Measurements from ENCODE around the gene EIF2AK3.
"Not testable (repeated sequence)": the region's sequence is repeated elsewhere in the genome, so short reads cannot be mapped to it uniquely, and the experiment has no call there.

EIF2AK3 gene

DNA sequence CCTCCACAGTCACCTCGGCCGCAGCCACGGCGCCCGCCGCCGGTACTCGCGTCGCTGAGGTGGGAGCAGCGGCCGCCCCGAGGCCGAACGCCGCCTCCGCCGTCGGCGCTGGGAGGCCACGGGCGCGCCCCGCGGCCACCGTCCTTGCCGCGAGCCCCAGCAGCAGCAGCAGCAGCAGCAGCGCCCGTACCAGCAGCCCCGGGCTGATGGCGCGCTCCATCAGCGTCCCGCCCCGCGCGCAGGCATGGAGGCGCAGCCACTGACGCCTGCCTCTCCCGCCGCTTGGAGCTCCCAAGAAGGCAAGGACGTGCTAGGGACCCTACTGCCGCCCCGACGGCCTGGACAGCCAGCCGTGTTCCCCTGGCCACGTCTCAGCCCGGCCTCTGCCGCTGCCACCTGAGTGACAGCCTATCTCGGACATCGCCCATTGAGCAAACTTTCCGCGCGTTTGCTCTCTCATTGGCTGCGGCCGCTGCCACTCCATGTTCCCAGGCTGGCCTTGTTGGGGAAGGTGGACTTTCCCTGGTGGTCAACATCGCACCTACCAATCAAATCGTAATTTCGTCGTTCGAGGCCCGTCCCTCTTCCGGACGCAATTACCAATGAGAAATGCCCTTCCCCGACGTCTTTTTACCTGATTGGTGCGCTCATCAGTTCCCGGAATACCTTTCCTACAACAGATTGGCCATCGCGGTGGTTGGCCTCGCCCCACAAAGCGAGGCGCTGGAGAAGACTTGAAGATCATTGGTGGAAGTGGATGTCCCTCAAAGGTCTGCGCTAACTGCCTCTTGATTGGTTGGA, at the start of gene EIF2AK3:
TSS of gene EIF2AK3 (minus strand) at position 410 of the 801 bp plus-strand sequence. CDS start at position 220, 190 bp downstream.
- peak; percentile 95 for FAIRE-seq
- DNase-seq (ENCODE audit: low spot score) = peak; percentile 100

GRCh38 chr2:88673363-88673762, 46.1 kb upstream of the EIF2AK3 start:
- DNase-seq (ENCODE audit: low spot score) = no peak
- no peak for FAIRE-seq

GRCh38 chr2:88671786-88672427, 44.6 kb upstream of the EIF2AK3 start:
- DNase-seq (ENCODE audit: low spot score) (peak; percentile 67), FAIRE-seq (peak; percentile 28)

- DNase-seq (ENCODE audit: low spot score) = no peak
- FAIRE-seq = no peak
Measured at GRCh38 chr2:88669482-88670214, 42.4 kb upstream of the EIF2AK3 start.

DNA sequence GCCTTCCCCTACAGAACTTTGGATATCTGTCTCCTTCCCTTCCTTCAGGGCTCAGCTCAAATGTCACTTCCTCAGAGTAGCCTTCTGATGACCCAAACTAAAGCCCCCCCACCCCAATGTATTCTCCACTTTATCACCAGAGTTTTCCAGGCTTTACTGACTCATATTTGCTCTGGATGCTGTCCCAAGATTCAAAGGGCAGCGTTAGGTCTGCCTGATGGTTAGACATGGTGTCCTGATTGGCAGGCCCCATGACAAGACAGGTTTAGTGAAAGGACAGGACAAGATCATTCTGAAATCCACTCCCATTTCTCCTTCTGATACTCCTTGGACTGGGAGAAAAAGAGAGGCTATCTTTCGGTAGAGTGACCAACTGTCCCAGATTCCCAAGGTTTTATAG, 41.6 kb upstream of the EIF2AK3 start:
- no peak for DNase-seq (ENCODE audit: low spot score)
- FAIRE-seq = no peak

- DNase-seq (ENCODE audit: low spot score) (no peak), FAIRE-seq (no peak)
Measured at GRCh38 chr2:88667219-88667618, 40.0 kb upstream of the EIF2AK3 start.

GRCh38 chr2:88666576-88666975, 39.3 kb upstream of the EIF2AK3 start:
- DNase-seq (ENCODE audit: low spot score) (no peak), FAIRE-seq (no peak)

DNA sequence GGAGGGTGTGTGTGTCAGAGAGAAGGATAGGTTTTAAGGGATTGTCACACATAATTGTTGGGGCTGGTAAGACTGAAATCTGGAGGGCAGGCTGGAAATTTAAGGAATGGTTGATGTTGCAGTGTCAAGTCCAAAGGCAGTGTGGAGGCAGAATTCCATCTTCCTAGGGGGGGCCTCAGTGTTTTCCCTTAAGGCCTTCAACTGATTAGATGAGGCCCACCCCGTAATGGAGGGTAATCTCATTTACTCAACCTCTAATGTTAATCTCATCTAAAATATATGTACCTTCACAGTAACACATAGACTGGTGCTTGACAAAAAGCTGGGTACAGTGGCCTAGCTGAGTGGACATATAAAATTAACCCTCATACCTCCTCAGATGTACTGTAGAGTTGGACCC, 33.4 kb upstream of the EIF2AK3 start:
- FAIRE-seq = no peak

DNA sequence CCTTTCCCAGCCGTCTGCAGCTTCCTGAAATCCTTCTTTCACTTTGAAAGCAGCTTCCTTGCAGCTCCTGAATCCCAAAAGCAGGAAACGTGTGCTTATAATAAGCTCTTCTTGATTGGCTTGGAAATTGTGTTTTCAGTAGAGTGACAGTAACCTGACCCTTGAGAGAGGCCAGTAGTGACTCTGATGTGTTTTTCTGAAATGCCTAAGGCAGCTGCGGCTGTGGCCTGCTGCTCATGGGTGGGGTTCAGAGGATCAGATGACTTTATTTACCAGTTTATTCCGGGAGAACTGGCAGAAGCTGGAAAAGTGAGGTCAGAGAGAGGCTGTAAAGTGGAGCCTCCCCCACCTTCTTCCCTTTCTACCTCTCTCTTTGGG, 32.3 kb upstream of the EIF2AK3 start:
- no peak for FAIRE-seq
- DNase-seq (ENCODE audit: low spot score) = no peak

More for the DNA sequence above, 33.4 kb upstream of the EIF2AK3 start:
- DNase-seq (ENCODE audit: low spot score) = no peak

- no peak for FAIRE-seq
Measured at GRCh38 chr2:88658881-88659537, 31.7 kb upstream of the EIF2AK3 start.

DNA sequence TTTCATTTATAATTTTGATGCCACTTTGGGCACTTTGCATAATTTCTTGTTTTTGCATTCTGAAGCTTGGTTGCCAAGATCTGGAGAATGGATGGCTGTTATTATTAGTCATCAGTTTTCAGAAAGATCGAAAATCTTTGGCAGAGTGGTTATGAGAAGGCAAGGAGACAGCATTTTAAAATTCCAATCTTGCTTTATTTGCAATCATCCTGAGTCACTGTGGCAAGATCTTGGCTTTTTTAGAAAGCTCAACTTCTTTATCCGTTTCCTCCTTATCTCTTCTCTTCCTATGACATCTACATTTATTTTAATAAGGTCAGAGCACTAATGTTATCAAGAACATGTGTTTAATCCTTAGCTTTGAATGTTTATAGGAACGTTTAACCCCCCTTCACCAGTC, 31.1 kb upstream of the EIF2AK3 start:
- DNase-seq (ENCODE audit: low spot score) (no peak), FAIRE-seq (no peak)

More at GRCh38 chr2:88658881-88659537, 31.7 kb upstream of the EIF2AK3 start:
- DNase-seq (ENCODE audit: low spot score) = no peak

GRCh38 chr2:88657131-88657530, 29.9 kb upstream of the EIF2AK3 start:
- DNase-seq (ENCODE audit: low spot score) (no peak), FAIRE-seq (no peak)

- DNase-seq (ENCODE audit: low spot score) = no peak
- no peak for FAIRE-seq
Measured at GRCh38 chr2:88656690-88657089, 29.4 kb upstream of the EIF2AK3 start.

DNA sequence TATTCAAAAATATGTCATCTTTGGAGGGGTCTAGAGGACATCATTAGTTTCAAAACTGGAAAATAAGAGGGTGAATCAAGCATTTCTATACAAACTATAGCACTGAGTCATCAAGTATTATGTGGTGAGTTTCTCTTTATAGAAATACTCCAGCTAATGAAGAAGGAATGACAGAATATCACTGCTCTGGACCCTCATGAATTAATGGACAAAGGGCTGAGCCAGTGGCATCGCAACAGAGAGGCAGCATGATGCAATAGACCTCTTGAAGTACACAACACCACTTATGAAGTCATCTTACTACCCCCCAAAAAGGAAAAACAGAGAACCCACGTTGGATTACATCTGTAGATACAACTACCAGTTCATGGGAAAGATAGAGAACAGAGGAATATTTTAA, 27.4 kb upstream of the EIF2AK3 start:
- no peak for FAIRE-seq
- DNase-seq (ENCODE audit: low spot score) = no peak

GRCh38 chr2:88651646-88652045, 24.4 kb upstream of the EIF2AK3 start:
- FAIRE-seq = no peak

GRCh38 chr2:88645291-88645882, 18.1 kb upstream of the EIF2AK3 start:
- DNase-seq (ENCODE audit: low spot score); FAIRE-seq: not testable (repeated sequence)

More at GRCh38 chr2:88651646-88652045, 24.4 kb upstream of the EIF2AK3 start:
- no peak for DNase-seq (ENCODE audit: low spot score)

DNA sequence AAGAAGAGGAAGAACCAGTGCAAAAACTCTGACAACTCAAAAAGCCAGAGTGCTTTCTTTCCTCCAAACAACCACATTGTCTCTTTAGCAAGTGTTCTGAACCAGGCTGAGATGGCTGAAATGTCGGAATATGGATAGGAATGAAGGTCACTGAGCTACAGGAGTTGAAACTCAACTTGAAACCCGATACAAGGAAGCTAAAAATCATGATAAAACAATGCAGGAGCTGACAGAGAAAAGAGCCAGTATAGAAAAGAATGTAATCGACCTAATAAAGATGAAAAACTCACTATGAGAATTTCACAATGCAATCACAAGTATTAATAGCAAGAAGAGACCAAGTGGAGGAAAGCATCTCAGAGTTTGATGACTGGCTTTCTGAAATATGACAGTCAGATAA, 15.0 kb upstream of the EIF2AK3 start:
- DNase-seq (ENCODE audit: low spot score) (no peak), FAIRE-seq (no peak)

DNA sequence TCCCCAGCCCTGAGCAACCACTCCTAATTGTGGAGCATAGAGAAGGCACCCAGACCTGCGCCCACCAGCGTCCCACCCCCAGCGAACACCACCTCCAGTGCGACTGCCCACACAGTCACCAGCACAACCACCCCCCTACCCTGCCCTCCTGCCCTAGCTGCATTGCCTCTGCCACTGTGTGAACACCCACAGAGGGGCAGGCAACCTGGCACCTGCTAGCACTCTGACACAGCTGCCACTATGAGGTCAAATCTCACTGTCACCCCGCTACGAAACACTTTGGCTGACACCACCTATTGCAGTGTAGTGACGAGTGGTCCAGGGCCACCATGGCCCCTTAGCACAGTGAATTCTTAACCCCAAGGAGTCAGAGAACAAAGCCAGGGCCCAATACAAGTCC, 14.1 kb upstream of the EIF2AK3 start:
- DNase-seq (ENCODE audit: low spot score) (no peak), FAIRE-seq (no peak)

DNA sequence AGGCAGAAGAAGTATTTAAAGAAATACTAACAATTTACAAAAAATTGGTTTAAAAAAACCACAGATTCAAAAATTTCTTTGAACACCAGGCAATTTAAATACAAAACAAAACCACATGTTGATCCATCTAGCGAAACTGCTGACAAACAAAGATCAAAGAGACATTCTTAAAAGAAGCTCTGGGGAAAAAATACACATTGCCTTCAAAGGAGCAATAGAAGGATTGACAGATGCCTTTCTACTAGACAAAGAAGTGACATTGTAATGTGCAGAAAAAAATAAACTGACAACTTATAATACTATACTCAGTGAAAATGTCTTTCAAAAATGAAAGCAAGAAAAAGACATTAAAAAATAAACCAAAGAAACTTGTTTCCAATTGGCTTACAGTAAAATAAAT, 12.6 kb upstream of the EIF2AK3 start:
- FAIRE-seq (no peak), DNase-seq (ENCODE audit: low spot score) (no peak)

DNA sequence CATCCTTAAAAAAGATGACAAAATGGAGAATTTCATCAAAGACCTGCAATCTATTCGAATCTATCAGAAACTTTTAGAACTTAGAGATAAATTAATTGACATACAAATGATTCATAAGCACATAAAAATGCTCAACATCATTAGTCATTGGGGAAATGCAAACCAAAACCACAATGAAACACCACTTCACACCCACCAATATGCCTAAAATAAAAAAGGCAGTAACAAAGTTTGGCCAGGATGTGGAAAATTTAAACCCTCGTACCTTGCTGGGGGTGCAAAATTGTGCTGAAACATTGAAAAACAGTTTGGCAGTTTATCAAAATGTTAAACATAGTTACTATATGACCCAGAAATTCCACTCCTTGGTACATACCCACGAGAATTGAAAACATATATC, 11.5 kb upstream of the EIF2AK3 start:
- FAIRE-seq (no peak), DNase-seq (ENCODE audit: low spot score) (no peak)

GRCh38 chr2:88638123-88638650, 10.9 kb upstream of the EIF2AK3 start:
- FAIRE-seq (no peak), DNase-seq (ENCODE audit: low spot score) (no peak)

Data from RCC 7860 (cell line).